ENCODE measurements around the gene USP14.

USP14 gene

DNA sequence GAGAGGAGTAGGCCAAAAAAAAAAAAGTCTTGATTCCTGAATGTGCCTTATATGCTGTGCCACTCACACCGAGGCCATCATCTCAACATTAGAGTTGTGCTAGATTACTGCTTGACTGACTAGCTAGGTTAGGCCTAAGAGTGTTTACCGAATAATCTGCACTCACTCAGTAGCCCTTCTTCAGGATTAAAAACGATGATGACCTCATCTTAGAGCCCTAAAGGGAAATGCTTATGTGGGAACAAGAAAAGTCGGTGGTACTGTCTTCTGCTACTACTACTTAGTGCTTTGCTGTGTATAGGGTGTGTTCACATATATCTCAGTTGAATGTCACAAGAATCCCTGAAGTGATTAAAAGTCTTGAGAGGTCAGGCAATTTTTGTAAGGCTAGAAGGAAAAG is 55.1 kb downstream of the USP14 start:
- no peak overlapping the region for H3K27ac ChIP-seq (ENCODE audit: low read length)
- ATAC-seq (ENCODE audit: insufficient read depth, low read depth) (no peak), DNase-seq (no peak)
- no peaks in the 10 kb centered on the region for H3K4me1 ChIP-seq (ENCODE audit: insufficient read depth, low read length)
- no peaks in the 10 kb centered on the region for H3K27me3 ChIP-seq (ENCODE audit: insufficient read depth, low read length, poor library complexity)
- H3K9me3 ChIP-seq (ENCODE audit: insufficient read depth, low read length, severe bottlenecking), result no peaks in the 10 kb centered on the region
- H3K4me3 ChIP-seq (ENCODE audit: low read depth in 1 of 2, low read length in 2 of 2), result no peak overlapping the region
- H4K20me1 ChIP-seq (ENCODE audit: insufficient read depth, low read length), result 0 out of 2 replicates have a peak, but pooled peaks cover 3% of the 10 kb centered on the region
- H3K79me2 ChIP-seq (ENCODE audit: insufficient read depth, low read length), result no peaks in the 10 kb centered on the region
- H3K36me3 ChIP-seq (ENCODE audit: insufficient read depth, low read length), result peaks cover 96% of the 10 kb centered on the region
- no peak for TF ChIP-seq EZH2 (IDR thresholded peaks at IDR 0.05; ENCODE audit: borderline replicate concordance, low read depth, low read length, severe bottlenecking)
- TF ChIP-seq, protein P1, sequence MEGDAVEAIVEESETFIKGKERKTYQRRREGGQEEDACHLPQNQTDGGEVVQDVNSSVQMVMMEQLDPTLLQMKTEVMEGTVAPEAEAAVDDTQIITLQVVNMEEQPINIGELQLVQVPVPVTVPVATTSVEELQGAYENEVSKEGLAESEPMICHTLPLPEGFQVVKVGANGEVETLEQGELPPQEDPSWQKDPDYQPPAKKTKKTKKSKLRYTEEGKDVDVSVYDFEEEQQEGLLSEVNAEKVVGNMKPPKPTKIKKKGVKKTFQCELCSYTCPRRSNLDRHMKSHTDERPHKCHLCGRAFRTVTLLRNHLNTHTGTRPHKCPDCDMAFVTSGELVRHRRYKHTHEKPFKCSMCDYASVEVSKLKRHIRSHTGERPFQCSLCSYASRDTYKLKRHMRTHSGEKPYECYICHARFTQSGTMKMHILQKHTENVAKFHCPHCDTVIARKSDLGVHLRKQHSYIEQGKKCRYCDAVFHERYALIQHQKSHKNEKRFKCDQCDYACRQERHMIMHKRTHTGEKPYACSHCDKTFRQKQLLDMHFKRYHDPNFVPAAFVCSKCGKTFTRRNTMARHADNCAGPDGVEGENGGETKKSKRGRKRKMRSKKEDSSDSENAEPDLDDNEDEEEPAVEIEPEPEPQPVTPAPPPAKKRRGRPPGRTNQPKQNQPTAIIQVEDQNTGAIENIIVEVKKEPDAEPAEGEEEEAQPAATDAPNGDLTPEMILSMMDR (IDR thresholded peaks at IDR 0.05; ENCODE audit: borderline replicate concordance, extremely low read depth, low read length, poor library complexity, severe bottlenecking), result no peak
- H2AFZ ChIP-seq (ENCODE audit: low read depth, low read length), result no peak overlapping the region
- H3K4me2 ChIP-seq (ENCODE audit: insufficient read depth, low read length), result no peak overlapping the region
- no peak overlapping the region for H3K9ac ChIP-seq (ENCODE audit: low read depth, low read length)

DNA sequence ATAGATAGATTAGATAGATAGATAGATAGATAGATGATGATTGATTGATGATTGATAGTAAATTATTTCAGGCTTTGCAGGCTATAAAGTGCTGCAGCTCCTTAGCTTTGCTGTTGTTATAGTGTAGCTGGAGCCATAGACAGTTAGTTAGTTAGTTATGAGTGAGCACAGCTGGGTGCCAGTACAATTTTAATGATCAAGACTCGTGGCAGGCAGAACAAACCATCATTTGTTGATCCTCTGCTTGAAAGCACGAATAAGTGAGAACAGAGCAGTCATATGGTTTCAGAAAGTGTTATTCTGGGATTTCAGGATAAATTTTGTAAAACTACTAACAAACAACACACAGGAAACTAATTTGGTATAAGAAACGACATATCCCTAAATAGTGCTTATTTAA is 55.6 kb downstream of the USP14 start:
- H3K9ac ChIP-seq (ENCODE audit: low read depth, low read length), result no peak overlapping the region
- 0 out of 2 replicates have a peak, but pooled peaks cover 3% of the 10 kb centered on the region for H4K20me1 ChIP-seq (ENCODE audit: insufficient read depth, low read length)
- no peak for ATAC-seq (ENCODE audit: insufficient read depth, low read depth)
- H3K79me2 ChIP-seq (ENCODE audit: insufficient read depth, low read length), result no peaks in the 10 kb centered on the region
- TF ChIP-seq EZH2 (IDR thresholded peaks at IDR 0.05; ENCODE audit: borderline replicate concordance, low read depth, low read length, severe bottlenecking), result no peak
- TF ChIP-seq, protein P1 (IDR thresholded peaks at IDR 0.05; ENCODE audit: borderline replicate concordance, extremely low read depth, low read length, poor library complexity, severe bottlenecking), result no peak
- no peak overlapping the region for H3K4me2 ChIP-seq (ENCODE audit: insufficient read depth, low read length)
- no peak overlapping the region for H3K27ac ChIP-seq (ENCODE audit: low read length)
- H3K4me3 ChIP-seq (ENCODE audit: low read depth in 1 of 2, low read length in 2 of 2), result no peak overlapping the region
- H3K4me1 ChIP-seq (ENCODE audit: insufficient read depth, low read length), result no peaks in the 10 kb centered on the region
- no peaks in the 10 kb centered on the region for H3K27me3 ChIP-seq (ENCODE audit: insufficient read depth, low read length, poor library complexity)
- no peaks in the 10 kb centered on the region for H3K9me3 ChIP-seq (ENCODE audit: insufficient read depth, low read length, severe bottlenecking)
- no peak for DNase-seq
- peaks cover 99% of the 10 kb centered on the region for H3K36me3 ChIP-seq (ENCODE audit: insufficient read depth, low read length)
- H2AFZ ChIP-seq (ENCODE audit: low read depth, low read length), result no peak overlapping the region

DNA sequence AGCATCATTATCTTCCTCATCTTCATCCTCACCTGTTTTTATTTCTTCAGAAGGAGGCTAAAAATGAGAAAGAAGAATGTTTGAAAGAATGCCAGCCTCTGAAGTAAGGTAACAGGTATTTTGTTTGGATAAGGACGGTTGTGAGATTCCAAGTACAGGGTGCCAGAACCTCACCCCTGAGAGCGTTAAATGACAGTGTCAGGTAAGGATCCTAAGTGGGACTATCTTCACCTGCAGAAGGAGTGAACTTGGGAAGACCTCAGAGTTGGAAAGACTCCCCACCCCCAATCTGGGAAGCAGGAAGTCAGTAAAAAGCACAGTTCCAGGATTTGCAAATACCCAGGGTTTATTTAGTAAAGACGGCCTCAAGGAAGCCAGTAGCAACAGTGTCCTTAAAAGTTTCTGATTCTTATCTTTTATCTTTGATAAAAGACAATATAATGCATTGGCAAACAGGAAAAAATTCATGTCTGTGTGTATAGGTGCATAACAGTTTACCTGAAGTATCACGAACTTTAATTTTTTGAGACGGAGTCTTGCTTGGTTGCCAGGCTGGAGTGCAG is 57.2 kb downstream of the USP14 start:
- Histone ChIP-seq H3K27ac (ENCODE audit: low read length) (no peak overlapping the region), H3K9me3 (ENCODE audit: insufficient read depth, low read length, severe bottlenecking) (no peaks in the 10 kb centered on the region), H3K4me2 (ENCODE audit: insufficient read depth, low read length) (no peak overlapping the region), H3K27me3 (ENCODE audit: insufficient read depth, low read length, poor library complexity) (no peaks in the 10 kb centered on the region), H3K4me3 (ENCODE audit: low read depth in 1 of 2, low read length in 2 of 2) (no peak overlapping the region), H3K36me3 (ENCODE audit: insufficient read depth, low read length) (peaks cover 87% of the 10 kb centered on the region), H3K9ac (ENCODE audit: low read depth, low read length) (no peak overlapping the region), H3K79me2 (ENCODE audit: insufficient read depth, low read length) (no peaks in the 10 kb centered on the region), H3K4me1 (ENCODE audit: insufficient read depth, low read length) (no peaks in the 10 kb centered on the region), H2AFZ (ENCODE audit: low read depth, low read length) (no peak overlapping the region), H4K20me1 (ENCODE audit: insufficient read depth, low read length) (0 out of 2 replicates have a peak, but pooled peaks cover 3% of the 10 kb centered on the region)
- no peak for TF ChIP-seq EZH2 (IDR thresholded peaks at IDR 0.05; ENCODE audit: borderline replicate concordance, low read depth, low read length, severe bottlenecking)
- TF ChIP-seq, protein P1 (IDR thresholded peaks at IDR 0.05; ENCODE audit: borderline replicate concordance, extremely low read depth, low read length, poor library complexity, severe bottlenecking), result no peak
- DNase-seq (no peak), ATAC-seq (ENCODE audit: insufficient read depth, low read depth) (no peak)

Data from DND-41 (cell line).